GM21825 (cell line): Measurements from ENCODE around the gene METTL17.

Source experiments
- ATAC-seq: cut with Tn5 transposase; IDR thresholded peaks from one replicate; pipeline ENCODE4 v1.9.1; 2021; ENCODE audit warnings: mild to moderate bottlenecking, moderate library complexity; ENCODE audit not compliant: unreplicated experiment

The METTL17 gene

DNA sequence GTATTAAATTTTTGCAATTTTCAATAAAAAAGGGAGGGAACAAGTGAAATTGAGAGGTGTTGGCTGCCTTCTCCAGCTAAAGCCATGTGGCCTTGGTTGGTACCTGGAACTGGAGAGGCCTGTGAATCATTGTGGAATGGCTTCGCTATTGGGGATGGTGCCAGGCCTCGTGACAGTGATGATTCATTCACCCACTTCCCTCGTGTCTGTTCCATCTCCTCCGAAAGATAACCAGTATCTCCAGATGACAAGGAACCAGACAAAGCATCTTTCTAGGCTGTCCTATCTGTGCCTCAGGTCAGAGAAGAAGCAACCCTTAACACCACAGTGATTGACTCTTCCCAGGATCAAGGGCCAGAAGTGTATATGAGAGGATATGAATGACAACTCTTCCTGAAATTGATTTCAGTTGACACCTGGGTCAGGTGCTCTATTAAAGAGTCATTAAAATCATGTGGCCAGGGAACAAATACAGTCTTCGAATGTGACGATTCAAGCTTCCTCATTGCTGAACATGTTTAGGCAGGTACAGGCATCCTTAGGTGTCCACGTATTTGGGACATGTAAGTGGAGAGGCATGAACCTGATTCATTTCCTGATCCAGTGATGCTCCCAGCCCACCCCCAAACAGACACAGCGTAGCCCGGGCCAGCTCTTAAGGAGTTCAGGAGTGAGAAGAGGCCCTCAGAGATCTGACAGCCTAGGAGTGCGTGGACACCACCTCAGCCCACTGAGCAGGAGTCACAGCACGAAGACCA is 52.1 kb downstream of the METTL17 start, which contains the start of gene RNASE7:
Gene RNASE7, plus strand, starts transcription at position 687 of the 758 bp plus-strand sequence. CDS start 631 bp downstream, outside the sequence.
- ATAC-seq, result no peak

DNA sequence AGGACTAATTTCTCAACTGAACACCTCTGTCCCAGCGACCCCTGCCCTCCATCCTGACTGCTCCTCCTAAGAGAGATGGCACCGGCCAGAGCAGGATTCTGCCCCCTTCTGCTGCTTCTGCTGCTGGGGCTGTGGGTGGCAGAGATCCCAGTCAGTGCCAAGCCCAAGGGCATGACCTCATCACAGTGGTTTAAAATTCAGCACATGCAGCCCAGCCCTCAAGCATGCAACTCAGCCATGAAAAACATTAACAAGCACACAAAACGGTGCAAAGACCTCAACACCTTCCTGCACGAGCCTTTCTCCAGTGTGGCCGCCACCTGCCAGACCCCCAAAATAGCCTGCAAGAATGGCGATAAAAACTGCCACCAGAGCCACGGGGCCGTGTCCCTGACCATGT is 53.1 kb downstream of the METTL17 start:
- ATAC-seq, result no peak

DNA sequence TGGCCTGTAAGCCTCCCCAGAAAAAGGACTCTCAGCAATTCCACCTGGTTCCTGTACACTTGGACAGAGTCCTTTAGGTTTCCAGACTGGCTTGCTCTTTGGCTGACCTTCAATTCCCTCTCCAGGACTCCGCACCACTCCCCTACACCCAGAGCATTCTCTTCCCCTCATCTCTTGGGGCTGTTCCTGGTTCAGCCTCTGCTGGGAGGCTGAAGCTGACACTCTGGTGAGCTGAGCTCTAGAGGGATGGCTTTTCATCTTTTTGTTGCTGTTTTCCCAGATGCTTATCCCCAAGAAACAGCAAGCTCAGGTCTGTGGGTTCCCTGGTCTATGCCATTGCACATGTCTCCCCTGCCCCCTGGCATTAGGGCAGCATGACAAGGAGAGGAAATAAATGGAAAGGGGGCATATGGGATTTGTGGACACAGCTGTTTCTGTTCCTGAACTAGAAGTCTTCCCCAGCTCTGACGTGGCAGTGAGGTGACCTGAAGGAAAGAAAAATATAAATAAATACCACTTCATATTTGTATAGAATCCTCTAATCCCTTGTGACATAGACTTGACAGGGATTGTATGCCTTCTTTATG is 53.7 kb downstream of the METTL17 start:
- no peak for ATAC-seq

DNA sequence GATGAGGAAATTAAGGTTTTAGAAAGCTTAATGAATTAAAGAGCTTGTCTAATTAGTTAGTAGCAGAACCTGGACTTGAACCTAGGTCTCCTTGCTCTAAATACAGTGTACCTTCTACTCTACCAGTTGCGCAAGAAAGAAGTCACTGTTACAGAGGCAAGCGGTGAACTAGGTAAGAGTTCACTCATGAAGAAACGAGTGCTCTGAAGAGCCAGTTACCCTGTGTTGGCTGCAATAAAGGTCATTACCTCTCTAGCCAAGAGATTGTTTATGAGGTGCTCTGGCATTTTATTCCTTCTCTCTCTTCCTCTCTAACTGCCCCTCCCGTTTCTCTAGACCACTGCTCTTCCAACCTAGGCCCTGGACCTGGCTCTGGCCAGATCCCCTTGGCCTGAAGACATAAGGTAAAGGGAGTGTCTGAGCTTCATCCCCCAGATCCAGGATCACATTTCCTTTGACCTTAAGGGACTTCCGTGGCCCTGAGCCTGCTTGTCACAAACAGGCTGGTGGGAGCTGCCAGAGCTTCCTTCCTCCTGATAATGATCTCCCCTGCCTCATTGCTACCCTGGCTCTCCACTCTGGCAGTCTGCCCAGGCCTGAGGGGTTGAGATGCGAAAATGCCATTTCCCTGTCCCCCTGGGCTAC is 54.3 kb downstream of the METTL17 start:
- no peak for ATAC-seq
